GM12864 (cell line): ENCODE results near the gene SCGB1D2.

ENCODE experiments used
- DNase-seq: peaks from one replicate; pipeline ENCODE4 v3.0.0-alpha.2; 2011; ENCODE audit warnings: low read depth
- H3K4me3 ChIP-seq: 2 replicates; pipeline ENCODE4 v1.5.1; 2011; ENCODE audit warnings: mild to moderate bottlenecking, low read depth, low read length, control low read depth
- CTCF ChIP-seq: IDR thresholded peaks from 2 replicates; pipeline ENCODE4 v1.5.1; 2011; ENCODE audit warnings: low read depth, mild to moderate bottlenecking, moderate library complexity, low read length, control low read depth, inconsistent platforms; ENCODE audit errors: missing control alignments

SCGB1D2 gene

GRCh38 chr11:62273284-62273683, 31.2 kb downstream of the SCGB1D2 start:
- H3K4me3 ChIP-seq: no peak overlapping the region
- no peak for TF ChIP-seq CTCF

GRCh38 chr11:62273789-62274275, 31.8 kb downstream of the SCGB1D2 start:
- H3K4me3 ChIP-seq: no peak overlapping the region
- DNase-seq: no peak
- TF ChIP-seq CTCF: no peak

More at GRCh38 chr11:62273284-62273683, 31.2 kb downstream of the SCGB1D2 start:
- DNase-seq: no peak

- H3K4me3 ChIP-seq: no peak overlapping the region
- no peak for TF ChIP-seq CTCF
- DNase-seq: no peak
Observed at GRCh38 chr11:62280452-62280851, 38.4 kb downstream of the SCGB1D2 start.
